ENCODE data around the gene ADISSP. TPM values are rescaled to one million over a fixed set of nuclear protein-coding genes. Genes with fewer than 3 reads are reported as not detected.

The ADISSP gene
- total RNA-seq, 3 donors from 2014 or later (not counting 1 experiment from before 2014, with no cell fraction given), result 10.1 to 13.5 (median 12.3) TPM

- no peaks in the 10 kb centered on the region for H3K9me3 Mint-ChIP-seq
- H3K27ac Mint-ChIP-seq, result peak overlapping the region in 1 of 2 donors; percentile 74
- Histone ChIP-seq H3K36me3 (ENCODE audit: control insufficient read depth, insufficient read depth, low read length) (no peaks in the 10 kb centered on the region), H3K4me3 (ENCODE audit: low read length) (peak overlapping the region; percentile 35), H3K27ac (ENCODE audit: low read length) (no peak overlapping the region), H3K4me1 (ENCODE audit: control insufficient read depth, insufficient read depth, low read length) (peaks cover 32% of the 10 kb centered on the region), H3K9me3 (ENCODE audit: control insufficient read depth, insufficient read depth, low read length) (no peaks in the 10 kb centered on the region), H3K27me3 (ENCODE audit: control insufficient read depth, insufficient read depth, low read length) (peaks cover 15% of the 10 kb centered on the region)
- DNase-seq, result peak in 1 of 2 donors; percentile 56
- peaks cover 26 to 48% of the 10 kb centered on the region in 2 donors for H3K4me1 Mint-ChIP-seq
- 3% methylated on average over 70 of the region's 70 CpGs for WGBS (ENCODE audit: insufficient coverage)
- no peak for TF ChIP-seq CTCF (IDR thresholded peaks at IDR 0.05)
- peak; percentile 73 to 78 (median 74) for ATAC-seq
- H3K36me3 Mint-ChIP-seq, result no peaks in the 10 kb centered on the region
- intact Hi-C loops (cut with micrococcal nuclease), result no loop called here
- no peaks in the 10 kb centered on the region for H3K27me3 Mint-ChIP-seq (ENCODE audit: low read depth in 2 of 2)
- H3K4me3 Mint-ChIP-seq, result peak overlapping the region; percentile 85
These were observed 10.4 kb upstream of the ADISSP start for GRCh38 chr20:3777716-3778629.

GRCh38 chr20:3777381-3777715, 9.8 kb upstream of the ADISSP start:
- peak overlapping the region in 1 of 2 donors; percentile 74 for H3K27ac Mint-ChIP-seq
- no peaks in the 10 kb centered on the region for H3K27me3 Mint-ChIP-seq (ENCODE audit: low read depth in 2 of 2)
- H3K4me3 Mint-ChIP-seq, result peak overlapping the region; percentile 85
- Histone ChIP-seq H3K9me3 (ENCODE audit: control insufficient read depth, insufficient read depth, low read length) (no peaks in the 10 kb centered on the region), H3K27me3 (ENCODE audit: control insufficient read depth, insufficient read depth, low read length) (peaks cover 15% of the 10 kb centered on the region), H3K4me3 (ENCODE audit: low read length) (peak overlapping the region; percentile 35), H3K4me1 (ENCODE audit: control insufficient read depth, insufficient read depth, low read length) (peaks cover 32% of the 10 kb centered on the region), H3K27ac (ENCODE audit: low read length) (no peak overlapping the region), H3K36me3 (ENCODE audit: control insufficient read depth, insufficient read depth, low read length) (no peaks in the 10 kb centered on the region)
- ATAC-seq (peak; percentile 30 to 54 (median 49)), DNase-seq (peak in 1 of 2 donors; percentile 44)
- H3K9me3 Mint-ChIP-seq, result no peaks in the 10 kb centered on the region
- 8% methylated on average over 16 of the region's 16 CpGs for WGBS (ENCODE audit: insufficient coverage)
- no peaks in the 10 kb centered on the region for H3K36me3 Mint-ChIP-seq
- intact Hi-C loops (cut with micrococcal nuclease), result no loop called here
- peaks cover 26 to 48% of the 10 kb centered on the region in 2 donors for H3K4me1 Mint-ChIP-seq
- TF ChIP-seq CTCF (IDR thresholded peaks at IDR 0.05), result no peak

GRCh38 chr20:3775457-3776108, 8.0 kb upstream of the ADISSP start:
- WGBS (ENCODE audit: insufficient coverage), result 93% methylated on average over 2 of the region's 4 CpGs
- no peaks in the 10 kb centered on the region for H3K27me3 Mint-ChIP-seq (ENCODE audit: low read depth in 2 of 2)
- DNase-seq, result no peak
- no peaks in the 10 kb centered on the region for H3K36me3 Mint-ChIP-seq
- H3K27ac ChIP-seq (ENCODE audit: low read length), result no peak overlapping the region
- H3K4me3 ChIP-seq (ENCODE audit: low read length), result no peak overlapping the region
- H3K27me3 ChIP-seq (ENCODE audit: control insufficient read depth, insufficient read depth, low read length), result peaks cover 15% of the 10 kb centered on the region
- no peaks in the 10 kb centered on the region for H3K36me3 ChIP-seq (ENCODE audit: control insufficient read depth, insufficient read depth, low read length)
- no peak for TF ChIP-seq CTCF (IDR thresholded peaks at IDR 0.05)
- H3K9me3 ChIP-seq (ENCODE audit: control insufficient read depth, insufficient read depth, low read length), result no peaks in the 10 kb centered on the region
- no peak for ATAC-seq
- no peak overlapping the region for H3K27ac Mint-ChIP-seq
- no peaks in the 10 kb centered on the region for H3K9me3 Mint-ChIP-seq
- intact Hi-C loops (cut with micrococcal nuclease), result no loop called here
- peaks cover 12 to 31% of the 10 kb centered on the region in 2 donors for H3K4me1 Mint-ChIP-seq
- H3K4me3 Mint-ChIP-seq, result peak overlapping the region; percentile 85
- peaks cover 22% of the 10 kb centered on the region for H3K4me1 ChIP-seq (ENCODE audit: control insufficient read depth, insufficient read depth, low read length)

Measured in natural killer cell (primary cell).